ENCODE measurements around the gene HINT1. TPM values are rescaled to one million over a fixed set of nuclear protein-coding genes. Genes with fewer than 3 reads are reported as not detected.
"Not testable (repeated sequence)": the region's sequence is repeated elsewhere in the genome, so short reads cannot be mapped to it uniquely, and the experiment has no call there.

Gene HINT1
- total and polyA plus RNA-seq, 7 donors, result 205 to 441 (median 280) TPM

GRCh38 chr5:131194725-131195124 lies 29.7 kb upstream of the HINT1 start:
- no peak overlapping the region for H3K27ac ChIP-seq
- 66 to 80% (median 71%) methylated on average over 5 of the region's 5 CpGs for WGBS, 3 donors
- no peaks in the 10 kb centered on the region for H3K9me3 ChIP-seq
- H3K4me3 ChIP-seq, result no peak overlapping the region
- intact Hi-C loops (cut with DNase I), result no loop called here
- DNase-seq (no peak), ATAC-seq (no peak)
- no peak for TF ChIP-seq CTCF (IDR thresholded peaks at IDR 0.05)
- H3K36me3 ChIP-seq (ENCODE audit: insufficient read depth in 1 of 2, low read depth in 1 of 2), result peaks cover 0 to 4% of the 10 kb centered on the region in 2 donors
- no peaks in the 10 kb centered on the region for H3K27me3 ChIP-seq (ENCODE audit: insufficient read depth in 3 of 3, low read length in 2 of 3)
- peaks cover 4% of the 10 kb centered on the region for H3K4me1 ChIP-seq

- H3K27ac ChIP-seq; intact Hi-C loops (cut with DNase I); H3K9me3 ChIP-seq; H3K27me3 ChIP-seq (ENCODE audit: insufficient read depth in 3 of 3, low read length in 2 of 3); H3K4me3 ChIP-seq; H3K4me1 ChIP-seq; ATAC-seq; H3K36me3 ChIP-seq (ENCODE audit: insufficient read depth in 1 of 2, low read depth in 1 of 2); DNase-seq: not testable (repeated sequence)
- WGBS, 3 donors, result 92 to 94% (median 92%) methylated on average over 4 to 7 of the region's 7 CpGs
Observed at GRCh38 chr5:131193897-131194296, 28.8 kb upstream of the HINT1 start.

DNA sequence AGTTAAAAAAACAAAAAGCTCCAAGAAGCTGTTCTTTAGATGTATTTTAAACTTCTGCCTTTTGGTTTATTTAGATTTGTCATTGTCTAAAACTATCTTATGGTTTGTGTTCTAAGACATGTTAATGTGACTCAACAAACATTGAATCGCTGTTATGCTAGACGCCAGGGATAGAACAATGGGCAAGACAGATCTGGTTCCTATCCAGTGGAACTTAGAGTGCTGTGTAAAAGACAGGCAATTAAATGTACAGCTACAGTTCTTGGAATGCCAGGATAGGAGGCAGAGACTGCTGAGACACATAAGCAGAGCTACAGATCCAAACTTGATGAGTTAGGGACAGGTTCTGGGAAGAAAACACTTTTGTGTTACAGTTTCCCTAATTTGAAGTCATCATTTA lies 28.1 kb upstream of the HINT1 start:
- Histone ChIP-seq H3K9me3 (no peaks in the 10 kb centered on the region), H3K4me3 (no peak overlapping the region), H3K27ac (no peak overlapping the region), H3K4me1 (peaks cover 4% of the 10 kb centered on the region), H3K27me3 (ENCODE audit: insufficient read depth in 3 of 3, low read length in 2 of 3) (no peaks in the 10 kb centered on the region), H3K36me3 (ENCODE audit: insufficient read depth in 1 of 2, low read depth in 1 of 2) (peaks cover 0 to under 1% of the 10 kb centered on the region in 2 donors)
- ATAC-seq, result no peak
- DNase-seq, result no peak
- no peak for TF ChIP-seq CTCF (IDR thresholded peaks at IDR 0.05)
- intact Hi-C loops (cut with DNase I), result no loop called here
- WGBS, 3 donors, result 65 to 79% (median 71%) methylated on average over 2 of the region's 2 CpGs

- H3K4me1 ChIP-seq, result no peaks in the 10 kb centered on the region
- H3K27me3 ChIP-seq (ENCODE audit: insufficient read depth in 3 of 3, low read length in 2 of 3), result no peaks in the 10 kb centered on the region
- H3K36me3 ChIP-seq (ENCODE audit: insufficient read depth in 1 of 2, low read depth in 1 of 2), result peaks cover 0 to 22% of the 10 kb centered on the region in 2 donors
- no peaks in the 10 kb centered on the region for H3K9me3 ChIP-seq
- intact Hi-C loops (cut with DNase I), result no loop called here
- ATAC-seq (no peak), DNase-seq (no peak)
- H3K27ac ChIP-seq, result no peak overlapping the region
- TF ChIP-seq CTCF (IDR thresholded peaks at IDR 0.05), result no peak
- H3K4me3 ChIP-seq, result no peak overlapping the region
- WGBS, 3 donors, result 84 to 87% (median 87%) methylated on average over 3 of the region's 3 CpGs
Observed at GRCh38 chr5:131186561-131187256, 21.7 kb upstream of the HINT1 start.

- H3K36me3 ChIP-seq (ENCODE audit: insufficient read depth in 1 of 2, low read depth in 1 of 2), result peaks cover 0 to 22% of the 10 kb centered on the region in 2 donors
- no peak for ATAC-seq
- no peaks in the 10 kb centered on the region for H3K27me3 ChIP-seq (ENCODE audit: insufficient read depth in 3 of 3, low read length in 2 of 3)
- no peak for TF ChIP-seq CTCF (IDR thresholded peaks at IDR 0.05)
- H3K4me1 ChIP-seq, result no peaks in the 10 kb centered on the region
- no peak for DNase-seq
- H3K4me3 ChIP-seq, result no peak overlapping the region
- H3K27ac ChIP-seq, result no peak overlapping the region
- intact Hi-C loops (cut with DNase I), result no loop called here
- H3K9me3 ChIP-seq, result no peaks in the 10 kb centered on the region
Observed at GRCh38 chr5:131185523-131186104, 20.6 kb upstream of the HINT1 start.
